ENCODE measurements around the gene LRRC36. TPM values are rescaled to one million over a fixed set of nuclear protein-coding genes. Genes with fewer than 3 reads are reported as not detected.

The LRRC36 gene
- total RNA-seq, 1 experiment from 2014 or later = not detected

GRCh38 chr16:67397036-67397801 is 70.6 kb downstream of the LRRC36 start:
- no peak for DNase-seq (ENCODE audit: low spot score)
- in situ Hi-C loops (cut with HindIII; ENCODE audit: low sequenced_read_pairs) = no loop called here

GRCh38 chr16:67397812-67398545 is 71.4 kb downstream of the LRRC36 start:
- DNase-seq (ENCODE audit: low spot score) = no peak
- in situ Hi-C loops (cut with HindIII; ENCODE audit: low sequenced_read_pairs) = no loop called here

DNA sequence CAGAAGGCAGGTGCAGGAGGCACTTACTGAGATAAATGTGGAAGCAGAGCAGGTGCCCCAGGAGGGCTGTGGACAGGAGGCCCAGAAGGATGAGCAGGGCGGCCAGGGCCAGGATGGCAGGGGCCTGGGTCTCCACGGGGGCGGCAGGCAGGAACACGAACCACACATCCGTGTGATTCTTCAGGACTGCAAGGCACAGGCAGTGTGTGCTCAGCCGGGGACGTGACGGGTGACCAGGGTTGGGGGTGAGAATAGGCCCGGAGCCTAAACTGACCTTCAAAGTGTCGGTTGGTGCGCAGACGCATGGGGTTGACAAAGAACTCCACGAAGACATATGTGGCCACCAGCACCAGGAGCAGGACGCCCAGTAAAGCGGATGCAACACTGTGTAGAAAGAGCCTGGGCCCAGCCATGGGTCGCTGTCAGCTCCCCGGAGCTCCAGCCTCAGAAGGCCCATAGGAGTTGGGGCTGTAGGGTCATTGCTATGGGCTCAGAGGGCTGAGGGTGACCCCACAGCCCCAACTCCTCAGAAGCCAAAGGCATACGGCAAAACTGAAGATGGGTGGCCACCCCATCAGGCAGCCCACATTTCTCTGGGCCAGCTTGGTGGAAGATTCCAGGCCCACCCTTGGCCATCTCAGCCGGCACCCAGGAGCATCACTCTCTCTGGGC is 72.1 kb downstream of the LRRC36 start:
- no peak for DNase-seq (ENCODE audit: low spot score)
- in situ Hi-C loops (cut with HindIII; ENCODE audit: low sequenced_read_pairs) = no loop called here

DNA sequence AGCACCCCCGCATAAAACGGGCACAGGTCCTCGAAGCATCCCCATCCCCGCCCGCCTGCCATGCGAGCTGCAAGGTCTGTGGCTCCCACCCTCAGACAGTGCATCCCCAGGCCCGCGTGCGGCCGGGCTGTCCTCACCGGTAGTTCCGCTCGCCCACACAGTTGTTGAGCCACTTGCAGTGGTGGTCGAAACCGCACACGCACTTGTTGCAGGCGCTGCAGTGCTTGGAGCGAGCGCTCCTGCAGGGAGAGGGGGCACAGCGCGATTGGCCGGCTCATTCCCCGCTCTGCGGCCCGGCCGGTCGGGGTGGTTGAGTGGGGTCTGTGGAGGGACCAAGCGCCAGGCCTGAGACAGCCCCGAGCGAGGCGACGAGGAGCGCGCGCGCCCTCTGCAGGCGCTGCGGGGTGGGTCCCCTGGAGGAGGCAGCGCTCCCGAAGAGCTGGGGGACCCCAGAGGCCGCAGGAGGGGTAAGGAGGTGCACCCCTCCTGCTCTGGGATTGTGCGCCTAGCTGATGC is 72.7 kb downstream of the LRRC36 start:
- in situ Hi-C loops (cut with HindIII; ENCODE audit: low sequenced_read_pairs) = no loop called here
- DNase-seq (ENCODE audit: low spot score) = no peak

DNA sequence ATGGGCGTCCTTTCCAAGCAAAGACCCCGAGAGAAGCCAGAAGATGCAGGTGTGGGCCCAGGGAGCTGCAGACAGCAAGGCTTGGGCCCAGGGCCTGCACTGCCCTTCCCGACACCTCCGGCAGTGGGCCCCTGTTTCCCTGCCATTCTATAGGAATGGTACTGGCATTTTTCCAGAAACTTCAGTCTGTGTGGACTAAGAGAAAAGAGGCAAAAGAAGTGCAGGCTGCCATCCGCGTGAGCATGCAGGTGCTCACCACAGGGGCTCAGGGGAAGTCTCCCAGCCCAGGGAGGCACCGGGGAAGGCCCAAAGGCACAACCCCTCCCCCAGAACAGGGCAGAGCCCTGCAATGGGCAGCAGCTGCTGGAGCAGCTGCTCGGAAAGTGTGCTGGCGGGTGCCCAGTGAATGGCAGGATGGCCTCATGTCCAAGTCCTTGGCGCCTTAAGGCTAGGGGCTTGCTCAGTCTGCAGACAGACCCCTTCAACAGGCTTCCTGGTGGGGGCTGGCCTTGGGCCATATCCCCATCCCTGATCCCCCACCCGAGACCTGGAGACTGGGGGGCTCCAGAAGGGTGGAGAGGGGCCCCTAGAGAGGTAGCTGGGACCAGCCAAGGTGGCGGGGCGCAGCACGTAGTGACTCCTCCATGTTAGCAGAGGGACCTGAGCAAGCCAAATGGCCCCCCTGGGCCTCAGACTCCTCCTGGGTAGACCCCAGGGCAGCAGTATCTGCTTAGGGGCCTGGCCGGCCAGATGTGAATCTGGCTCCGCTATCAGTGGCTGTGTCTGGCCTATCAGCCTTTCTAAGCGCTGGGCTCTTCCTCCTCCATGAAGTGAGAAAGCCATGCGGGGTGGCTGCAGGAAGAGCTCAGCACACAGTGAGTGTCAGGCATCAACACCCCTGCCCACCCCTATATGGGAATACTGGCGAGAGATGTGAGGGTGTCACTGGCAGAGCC is 73.4 kb downstream of the LRRC36 start:
- no peak for DNase-seq (ENCODE audit: low spot score)
- in situ Hi-C loops (cut with HindIII; ENCODE audit: low sequenced_read_pairs) = no loop called here

DNA sequence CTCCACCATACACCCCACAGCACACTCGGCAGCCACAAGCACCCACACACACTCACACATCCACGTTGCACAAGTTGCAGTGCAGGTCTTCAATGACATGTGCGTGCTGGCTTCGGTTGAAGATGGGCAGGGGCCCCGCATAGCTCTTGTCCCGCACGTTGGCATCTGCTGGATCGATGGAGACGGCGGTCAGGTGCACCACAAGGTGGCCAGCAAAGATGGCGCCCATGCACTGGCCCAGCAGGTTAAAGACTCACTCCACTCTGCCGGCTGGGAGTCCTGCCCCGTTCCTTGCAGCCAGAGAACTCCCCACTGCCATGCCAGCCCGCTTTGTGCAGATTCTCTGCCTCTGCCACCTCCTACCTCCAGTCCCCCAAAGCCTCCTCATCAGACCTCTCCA is 74.3 kb downstream of the LRRC36 start:
- no peak for DNase-seq (ENCODE audit: low spot score)
- in situ Hi-C loops (cut with HindIII; ENCODE audit: low sequenced_read_pairs) = no loop called here

GRCh38 chr16:67403976-67404555 is 77.5 kb downstream of the LRRC36 start:
- in situ Hi-C loops (cut with HindIII; ENCODE audit: low sequenced_read_pairs) = no loop called here
- no peak for DNase-seq (ENCODE audit: low spot score)

GRCh38 chr16:67404740-67405226 is 78.2 kb downstream of the LRRC36 start:
- DNase-seq (ENCODE audit: low spot score) = no peak
- in situ Hi-C loops (cut with HindIII; ENCODE audit: low sequenced_read_pairs) = no loop called here

- no peak for DNase-seq (ENCODE audit: low spot score)
- in situ Hi-C loops (cut with HindIII; ENCODE audit: low sequenced_read_pairs) = no loop called here
Measured at GRCh38 chr16:67405336-67405735, 78.7 kb downstream of the LRRC36 start.

GRCh38 chr16:67406111-67406971 is 79.7 kb downstream of the LRRC36 start:
- no peak for DNase-seq (ENCODE audit: low spot score)
- in situ Hi-C loops (cut with HindIII; ENCODE audit: low sequenced_read_pairs) = no loop called here

DNA sequence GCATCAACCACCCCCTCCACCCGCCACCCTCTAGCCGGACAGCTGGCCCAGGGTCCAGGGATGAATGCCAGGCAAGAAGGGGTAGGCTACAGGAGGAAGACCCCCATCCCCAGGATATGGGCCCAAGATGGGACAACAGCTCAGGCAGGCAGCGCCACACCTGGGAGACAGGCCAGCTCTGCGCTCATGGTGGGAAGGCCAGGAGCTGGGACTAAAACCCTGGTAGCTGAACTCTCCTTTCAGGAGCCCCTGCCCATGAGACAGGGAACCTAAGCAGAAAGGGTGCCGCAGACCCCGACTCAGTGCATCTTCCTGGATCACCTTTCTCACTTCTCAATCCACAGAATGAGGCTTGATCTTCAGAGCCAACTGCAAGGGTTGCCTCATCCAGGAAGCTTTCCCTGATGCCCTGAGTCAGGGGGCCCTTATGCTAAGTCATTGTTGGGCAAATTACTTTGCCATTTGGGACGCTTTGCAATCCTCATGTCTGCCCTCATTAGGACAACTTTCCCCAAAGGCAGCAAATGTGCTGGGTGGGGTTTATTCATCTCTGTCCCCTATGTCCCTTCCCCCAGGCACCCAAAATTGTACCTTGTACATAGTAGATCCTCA is 80.7 kb downstream of the LRRC36 start:
- no peak for DNase-seq (ENCODE audit: low spot score)
- in situ Hi-C loops (cut with HindIII; ENCODE audit: low sequenced_read_pairs) = no loop called here

GRCh38 chr16:67407788-67408452 is 81.3 kb downstream of the LRRC36 start:
- in situ Hi-C loops (cut with HindIII; ENCODE audit: low sequenced_read_pairs) = no loop called here
- DNase-seq (ENCODE audit: low spot score) = no peak

- in situ Hi-C loops (cut with HindIII; ENCODE audit: low sequenced_read_pairs) = no loop called here
- DNase-seq (ENCODE audit: low spot score) = no peak
Measured at GRCh38 chr16:67409631-67410030, 83.0 kb downstream of the LRRC36 start.

DNA sequence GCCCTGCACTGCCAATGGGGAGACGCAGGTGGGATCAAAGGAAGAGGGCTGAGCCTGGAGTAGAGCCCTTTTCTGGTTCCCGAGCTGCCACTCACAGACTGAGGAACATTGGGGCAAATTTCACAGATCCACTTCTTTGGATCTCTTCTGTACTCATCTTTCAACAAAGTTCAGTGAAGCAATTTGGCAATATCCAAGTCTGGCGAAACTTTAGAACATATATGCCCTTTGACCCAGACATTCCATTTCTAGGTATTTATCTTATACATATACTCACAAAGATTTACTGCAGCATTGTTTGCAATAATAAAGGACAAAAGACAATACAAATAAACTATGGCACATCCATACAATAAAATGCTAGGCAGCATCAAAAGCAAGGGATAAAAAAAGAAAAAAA is 84.7 kb downstream of the LRRC36 start:
- in situ Hi-C loops (cut with HindIII; ENCODE audit: low sequenced_read_pairs) = no loop called here
- DNase-seq (ENCODE audit: low spot score) = no peak

DNA sequence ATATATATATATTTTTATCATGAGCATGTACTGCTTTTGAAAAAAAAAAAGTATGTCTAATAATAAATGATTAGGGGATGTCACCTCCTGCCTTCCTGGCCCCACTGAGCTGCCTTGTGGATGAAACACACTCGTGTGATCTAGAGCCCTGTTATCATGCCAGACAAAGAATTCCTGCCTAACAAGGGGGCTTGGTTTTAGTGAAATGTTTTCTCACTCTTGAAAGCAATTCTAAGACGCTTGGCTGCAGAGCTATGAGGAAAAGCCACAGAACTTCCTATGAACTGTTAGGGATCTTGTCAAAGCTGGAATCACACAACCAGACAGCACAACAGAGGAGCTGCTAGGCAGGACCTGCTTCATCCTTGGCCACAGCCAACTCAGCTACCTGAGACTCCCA is 85.7 kb downstream of the LRRC36 start:
- in situ Hi-C loops (cut with HindIII; ENCODE audit: low sequenced_read_pairs) = no loop called here
- DNase-seq (ENCODE audit: low spot score) = no peak

DNA sequence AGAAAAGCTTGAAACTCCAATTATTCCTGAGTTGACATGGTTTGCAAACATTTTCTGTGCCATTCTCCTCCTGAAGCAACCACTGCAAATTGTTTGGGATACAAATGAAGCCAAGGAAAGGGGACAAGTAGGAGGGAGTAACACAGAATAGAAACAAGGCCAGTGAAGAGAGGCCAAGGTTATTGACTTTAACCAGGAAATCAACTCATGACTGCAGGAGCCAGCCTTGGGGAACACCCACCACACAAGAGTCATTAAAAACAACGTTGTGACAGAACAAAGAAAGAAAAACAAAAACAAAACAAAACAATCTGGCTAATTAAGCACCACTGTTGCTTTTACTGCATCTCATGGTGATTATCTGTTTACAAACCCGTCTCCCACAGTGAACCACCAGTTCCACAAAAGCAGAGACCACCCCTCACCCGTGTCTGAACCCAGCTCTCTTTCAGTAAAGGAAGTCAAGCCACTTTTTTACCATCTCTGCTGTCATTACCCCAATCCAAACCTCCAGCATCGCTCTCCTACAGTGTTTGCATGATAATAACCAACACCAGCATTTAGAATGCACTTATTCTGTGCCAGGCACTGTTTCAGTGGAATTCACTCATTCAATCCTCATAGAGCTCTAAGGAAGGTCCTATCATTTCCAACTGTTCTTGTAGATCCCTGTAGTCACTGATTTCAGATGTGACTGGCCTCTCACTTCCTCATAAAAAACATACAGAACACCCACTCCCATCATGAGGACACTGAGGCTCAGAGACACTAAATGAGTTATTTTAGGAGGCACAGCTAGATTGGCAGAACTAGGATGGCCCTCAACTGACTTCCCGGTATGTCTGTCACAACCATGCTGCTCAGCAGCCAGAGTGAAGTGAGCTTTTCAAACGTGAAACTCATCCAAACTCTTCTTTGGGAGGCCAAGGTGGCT is 87.6 kb downstream of the LRRC36 start:
- no peak for DNase-seq (ENCODE audit: low spot score)
- in situ Hi-C loops (cut with HindIII; ENCODE audit: low sequenced_read_pairs) = no loop called here

All from G401 (cell line).